ENCODE results near the gene NCAM1.

- TF ChIP-seq, protein P1, sequence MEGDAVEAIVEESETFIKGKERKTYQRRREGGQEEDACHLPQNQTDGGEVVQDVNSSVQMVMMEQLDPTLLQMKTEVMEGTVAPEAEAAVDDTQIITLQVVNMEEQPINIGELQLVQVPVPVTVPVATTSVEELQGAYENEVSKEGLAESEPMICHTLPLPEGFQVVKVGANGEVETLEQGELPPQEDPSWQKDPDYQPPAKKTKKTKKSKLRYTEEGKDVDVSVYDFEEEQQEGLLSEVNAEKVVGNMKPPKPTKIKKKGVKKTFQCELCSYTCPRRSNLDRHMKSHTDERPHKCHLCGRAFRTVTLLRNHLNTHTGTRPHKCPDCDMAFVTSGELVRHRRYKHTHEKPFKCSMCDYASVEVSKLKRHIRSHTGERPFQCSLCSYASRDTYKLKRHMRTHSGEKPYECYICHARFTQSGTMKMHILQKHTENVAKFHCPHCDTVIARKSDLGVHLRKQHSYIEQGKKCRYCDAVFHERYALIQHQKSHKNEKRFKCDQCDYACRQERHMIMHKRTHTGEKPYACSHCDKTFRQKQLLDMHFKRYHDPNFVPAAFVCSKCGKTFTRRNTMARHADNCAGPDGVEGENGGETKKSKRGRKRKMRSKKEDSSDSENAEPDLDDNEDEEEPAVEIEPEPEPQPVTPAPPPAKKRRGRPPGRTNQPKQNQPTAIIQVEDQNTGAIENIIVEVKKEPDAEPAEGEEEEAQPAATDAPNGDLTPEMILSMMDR (IDR thresholded peaks at IDR 0.05), result no peak
- no peak for TF ChIP-seq POLR2A (IDR thresholded peaks at IDR 0.05)
Observed at GRCh38 chr11:113178381-113179070, 217.3 kb downstream of the NCAM1 start.

All from right lobe of liver (tissue), 4 donors.